Activated naive CD4-positive, alpha-beta T cell (primary cell): ENCODE data around the gene EED.
"Not testable (repeated sequence)": the region's sequence is repeated elsewhere in the genome, so short reads cannot be mapped to it uniquely, and the experiment has no call there.

Source experiments
- DNase-seq, 4 experiments: peaks; one replicate each; lab custom pipeline; 2025; lab: John Stamatoyannopoulos, UW

Gene EED

GRCh38 chr11:86247608-86248007 lies 3.1 kb downstream of the EED start:
- DNase-seq = no peak

- no peak for DNase-seq
Measured at GRCh38 chr11:86248609-86249008, 4.1 kb downstream of the EED start.

- no peak for DNase-seq
Measured at GRCh38 chr11:86249307-86250098, 5.0 kb downstream of the EED start.

GRCh38 chr11:86251345-86251744 lies 6.8 kb downstream of the EED start:
- no peak for DNase-seq

GRCh38 chr11:86255896-86256295 lies 11.3 kb downstream of the EED start:
- no peak for DNase-seq

- DNase-seq = no peak
Measured at GRCh38 chr11:86256608-86257007, 12.1 kb downstream of the EED start.

GRCh38 chr11:86257446-86257845 lies 12.9 kb downstream of the EED start:
- DNase-seq = no peak

- DNase-seq = no peak
Measured at GRCh38 chr11:86259730-86260129, 15.2 kb downstream of the EED start.

- no peak for DNase-seq
Measured at GRCh38 chr11:86261328-86261727, 16.8 kb downstream of the EED start.

GRCh38 chr11:86262387-86262786 lies 17.8 kb downstream of the EED start:
- DNase-seq = no peak

- DNase-seq = no peak
Measured at GRCh38 chr11:86264649-86265048, 20.1 kb downstream of the EED start.

GRCh38 chr11:86265194-86265593 lies 20.6 kb downstream of the EED start:
- DNase-seq = no peak

- no peak for DNase-seq
Measured at GRCh38 chr11:86269645-86270044, 25.1 kb downstream of the EED start.

- no peak for DNase-seq
Measured at GRCh38 chr11:86274503-86274902, 29.9 kb downstream of the EED start.

- DNase-seq = no peak
Measured at GRCh38 chr11:86274999-86275398, 30.4 kb downstream of the EED start.

- DNase-seq = no peak
Measured at GRCh38 chr11:86275493-86276370, 31.2 kb downstream of the EED start.

GRCh38 chr11:86277741-86278140 lies 33.2 kb downstream of the EED start:
- no peak for DNase-seq

- no peak for DNase-seq
Measured at GRCh38 chr11:86278226-86278625, 33.7 kb downstream of the EED start.

- no peak for DNase-seq
Measured at GRCh38 chr11:86279747-86280146, 35.2 kb downstream of the EED start.

GRCh38 chr11:86287468-86287796 lies 42.9 kb downstream of the EED start:
- DNase-seq = no peak

- DNase-seq = no peak
Measured at GRCh38 chr11:86288776-86289507, 44.4 kb downstream of the EED start.

GRCh38 chr11:86289508-86290280 lies 45.1 kb downstream of the EED start:
- DNase-seq = not testable (repeated sequence)
